NCI-H82 treated with DMSO at 0.1 percent for 48 hours (cell line): ENCODE measurements around the gene TLE7.

ENCODE experiments used
- DNase-seq: peaks from one replicate; lab custom pipeline; 2025; ENCODE audit not compliant: unreplicated experiment; lab: John Stamatoyannopoulos, UW

Gene TLE7

DNA sequence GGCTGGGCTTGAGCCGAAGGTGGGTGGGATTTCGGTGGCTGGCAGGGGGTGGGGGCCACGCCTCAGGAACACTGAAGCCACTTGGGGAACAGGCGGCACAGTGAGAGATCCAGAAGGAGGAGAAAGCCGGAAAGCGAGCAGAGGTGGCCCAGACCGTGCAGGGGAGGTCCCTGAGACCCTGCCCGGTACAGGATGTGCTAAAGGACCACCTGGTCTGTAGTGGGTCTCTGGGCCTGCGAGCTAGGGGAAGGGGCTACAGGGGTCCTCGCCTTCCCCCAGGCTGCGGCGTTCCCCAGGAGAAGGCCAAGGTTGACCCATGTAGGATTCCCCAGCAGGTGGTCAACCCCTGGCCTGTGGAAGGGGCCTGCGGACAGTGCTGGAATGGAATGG lies at the start of gene TLE7:
Gene TLE7, minus strand, starts transcription at position 4 of the 390 bp plus-strand sequence. CDS start 8,730 bp downstream, outside the sequence.
- DNase-seq: no peak

DNA sequence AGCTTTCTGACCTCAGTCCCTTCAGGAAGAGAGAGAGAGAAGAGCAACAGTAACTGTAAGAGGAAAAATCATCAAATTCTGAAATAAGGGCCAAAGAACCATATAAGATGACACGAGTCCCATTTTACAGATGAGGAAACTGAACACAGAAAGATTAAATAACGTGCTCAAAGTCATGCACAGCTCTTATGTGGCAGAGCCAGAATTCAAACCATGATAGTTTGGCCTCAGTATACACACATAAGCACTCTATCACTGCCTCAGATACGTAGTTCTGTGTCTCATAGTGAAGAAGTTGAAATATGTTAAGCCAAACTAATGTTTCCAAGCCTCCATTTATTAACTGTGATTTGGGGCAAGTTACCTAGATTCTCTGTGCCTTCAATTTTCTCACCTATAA lies 49.2 kb upstream of the TLE7 start:
- no peak for DNase-seq

DNA sequence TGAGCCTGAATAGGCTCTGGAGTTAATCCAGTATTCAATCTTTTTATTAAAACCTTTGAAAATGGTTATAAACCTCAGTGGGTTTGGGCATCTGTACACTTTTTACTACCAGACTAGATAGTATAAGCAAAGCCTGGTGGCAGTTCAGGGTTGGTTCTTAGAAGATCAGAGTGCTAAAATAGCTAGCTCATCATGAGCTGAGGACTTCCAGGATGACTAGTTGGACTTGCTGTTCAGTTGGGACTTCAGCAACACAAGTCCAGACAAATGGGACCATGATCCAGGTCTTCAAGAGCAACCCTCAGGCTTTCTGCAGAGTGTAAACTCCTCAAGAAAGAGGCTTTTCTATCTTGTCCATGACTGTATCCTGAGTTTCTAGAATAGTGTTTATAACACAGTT lies 48.5 kb upstream of the TLE7 start:
- no peak for DNase-seq

DNA sequence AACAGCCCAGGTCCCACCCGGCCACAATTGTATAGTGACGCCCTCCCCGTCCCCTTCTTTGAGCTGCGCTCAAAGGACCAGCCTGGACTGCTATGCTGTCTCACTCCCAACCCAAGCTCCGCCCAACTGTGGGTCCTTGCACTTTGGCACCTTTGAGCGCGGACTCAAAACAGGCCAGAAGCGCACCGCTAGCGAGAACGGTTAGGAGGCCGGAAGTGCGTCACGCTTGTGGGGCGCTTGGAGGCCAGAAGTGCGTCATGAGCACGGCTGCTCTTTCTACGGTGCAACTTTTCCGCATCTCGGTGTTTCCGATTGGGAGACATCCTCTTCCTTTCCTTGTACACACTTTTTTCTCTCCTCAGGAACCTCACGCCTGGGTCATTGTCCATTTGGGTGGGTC lies 47.3 kb upstream of the TLE7 start, which contains the start of gene ZNF19:
Gene ZNF19, minus strand, starts transcription at position 203 of the 400 bp plus-strand sequence. CDS start 7,210 bp downstream, outside the sequence.
- no peak for DNase-seq

DNA sequence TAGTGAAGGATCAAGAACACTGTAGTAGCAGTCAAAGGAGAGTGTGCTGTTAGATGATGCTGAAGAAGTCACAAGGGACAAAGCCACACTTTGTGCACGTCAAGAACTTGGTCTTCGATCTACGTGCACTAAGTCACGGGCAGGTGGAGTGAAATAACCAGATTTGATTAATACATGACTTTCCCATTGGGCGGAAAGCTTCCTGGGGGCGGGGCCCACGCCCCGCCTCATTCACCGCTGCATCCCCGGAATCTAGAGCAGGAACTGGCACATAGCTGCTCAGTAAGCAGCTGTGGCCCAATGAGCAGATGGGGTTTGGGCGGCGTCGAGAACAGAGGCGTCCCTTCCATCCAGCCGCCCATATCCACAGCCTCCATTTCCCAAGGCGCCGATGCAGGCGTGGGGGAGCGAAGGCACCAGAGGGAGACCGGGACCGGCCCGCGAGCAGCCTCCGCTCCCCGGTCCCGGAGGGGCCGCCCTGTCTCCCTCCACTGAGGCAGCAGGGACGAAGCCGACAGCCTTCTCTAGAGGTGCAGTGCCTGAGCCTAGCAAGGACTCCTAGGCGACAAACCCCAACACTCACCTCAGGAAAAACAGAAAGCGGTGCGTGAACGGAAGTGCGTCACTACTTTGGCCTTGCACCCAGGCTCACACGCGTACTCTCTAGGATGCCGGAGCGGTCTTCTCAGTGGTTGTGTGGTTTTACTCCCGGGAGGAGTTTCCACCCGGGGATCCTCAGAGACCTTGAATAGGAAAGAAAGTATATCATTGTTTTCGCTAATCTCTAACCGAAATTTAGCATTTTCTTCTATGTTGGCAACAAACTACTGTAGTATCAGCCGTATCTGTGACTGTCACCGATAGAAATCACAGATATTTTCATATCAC lies 42.4 kb upstream of the TLE7 start:
- peak; percentile 74 for DNase-seq

DNA sequence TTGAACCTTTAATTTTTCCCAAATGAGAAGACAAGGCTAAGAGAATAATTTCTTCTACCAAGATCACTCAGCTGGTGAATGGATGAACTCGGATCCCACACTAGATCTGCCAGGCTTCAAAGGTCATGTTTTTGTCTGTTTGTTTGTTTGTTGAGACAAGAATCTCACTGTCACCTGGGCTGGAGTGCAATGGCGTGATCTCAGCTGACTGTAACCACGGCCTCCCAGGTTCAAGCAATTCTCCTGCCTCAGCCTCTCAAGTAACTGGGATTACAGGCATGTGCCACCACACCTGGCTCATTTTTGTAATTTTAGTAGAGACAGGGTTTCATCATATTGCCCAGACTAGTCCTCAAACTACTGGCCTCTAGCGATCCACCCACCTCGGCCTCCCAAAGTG lies 40.7 kb upstream of the TLE7 start:
- DNase-seq: no peak

DNA sequence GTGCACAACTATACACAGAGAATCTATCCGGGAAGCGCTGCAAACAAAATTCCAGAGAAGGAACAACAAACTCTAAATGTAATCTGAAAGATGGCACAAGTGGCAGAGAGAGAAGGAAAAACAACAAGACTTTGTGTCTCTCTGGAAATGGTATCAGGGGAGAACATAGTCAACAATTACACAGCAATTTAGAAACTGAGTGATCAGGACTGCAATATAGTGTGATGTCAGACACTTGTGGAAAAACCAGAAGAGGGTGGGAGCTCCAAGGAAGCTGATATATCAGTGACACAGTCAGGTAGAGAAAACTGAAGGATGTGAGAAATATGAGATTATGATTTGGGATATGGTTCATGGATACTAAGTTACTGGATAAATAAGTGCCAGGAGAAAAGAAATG lies 39.1 kb upstream of the TLE7 start:
- DNase-seq: no peak

DNA sequence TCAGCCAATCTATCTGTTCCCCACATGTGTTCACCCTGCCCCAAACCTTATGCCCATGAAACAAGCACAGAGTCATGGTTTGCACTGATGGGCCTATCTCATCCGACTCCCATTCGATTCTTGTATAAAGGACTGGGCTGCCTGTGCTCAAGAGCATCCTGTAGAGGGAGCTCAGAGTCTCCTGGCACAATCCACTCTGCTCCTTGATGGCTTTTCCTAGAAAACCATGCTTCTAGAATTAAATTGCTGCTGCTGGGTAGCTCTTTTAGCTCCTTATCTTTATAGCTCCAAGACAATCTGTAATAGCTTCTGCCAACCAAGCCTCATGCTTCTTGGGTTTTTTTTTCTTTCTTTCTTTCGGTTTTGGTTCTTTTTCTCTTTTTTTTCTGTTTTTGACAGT lies 37.6 kb upstream of the TLE7 start:
- peak; percentile 6 for DNase-seq

DNA sequence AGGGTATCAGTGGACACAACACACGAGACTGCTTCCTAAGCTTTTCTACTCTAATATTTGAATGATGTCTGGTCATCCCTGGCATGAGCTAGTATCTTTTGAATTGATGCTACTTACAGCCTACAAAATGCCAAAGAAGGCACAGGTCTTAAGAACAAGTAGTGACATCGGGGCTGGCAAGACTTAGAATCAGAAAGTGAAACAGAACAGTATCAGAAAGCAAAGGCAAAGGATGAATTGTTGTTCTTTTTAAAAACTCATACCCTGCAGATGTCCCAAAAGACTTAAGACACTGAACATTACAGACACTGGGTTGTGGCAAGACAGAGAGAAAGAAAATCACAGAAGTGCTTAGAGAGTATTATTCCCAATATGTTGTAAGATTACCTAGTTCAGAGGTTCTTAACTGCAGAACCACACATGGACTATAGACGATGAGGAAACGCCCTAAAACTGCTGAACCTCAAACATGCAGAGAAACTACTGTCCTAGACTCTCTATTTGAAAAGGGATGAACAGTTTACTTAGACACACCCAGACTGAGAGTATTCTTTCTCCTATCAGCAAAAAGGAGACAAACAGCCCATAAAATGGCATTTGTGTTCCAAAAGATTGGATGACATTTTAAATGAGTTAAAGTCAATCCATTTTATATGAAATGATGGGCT lies 34.7 kb upstream of the TLE7 start:
- DNase-seq: no peak

DNA sequence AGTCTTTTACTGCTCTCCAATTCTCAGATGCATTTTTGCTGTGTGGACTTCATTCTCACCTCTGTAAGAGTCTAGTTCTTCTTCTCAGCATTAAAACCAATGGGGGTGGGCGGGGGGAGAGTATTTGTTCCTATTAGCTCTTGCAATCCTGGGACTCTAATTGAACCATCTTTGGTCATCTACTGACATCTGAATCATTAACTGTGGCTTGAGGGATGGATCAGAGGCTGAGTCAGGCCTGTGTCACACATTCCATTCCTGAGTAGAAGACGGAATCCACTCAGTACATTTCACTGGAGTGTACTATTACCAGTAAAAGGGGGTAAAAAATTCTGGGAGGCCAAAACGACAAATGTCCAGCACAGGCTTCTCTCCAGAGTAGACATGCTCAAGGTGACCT lies 33.0 kb upstream of the TLE7 start:
- no peak for DNase-seq

DNA sequence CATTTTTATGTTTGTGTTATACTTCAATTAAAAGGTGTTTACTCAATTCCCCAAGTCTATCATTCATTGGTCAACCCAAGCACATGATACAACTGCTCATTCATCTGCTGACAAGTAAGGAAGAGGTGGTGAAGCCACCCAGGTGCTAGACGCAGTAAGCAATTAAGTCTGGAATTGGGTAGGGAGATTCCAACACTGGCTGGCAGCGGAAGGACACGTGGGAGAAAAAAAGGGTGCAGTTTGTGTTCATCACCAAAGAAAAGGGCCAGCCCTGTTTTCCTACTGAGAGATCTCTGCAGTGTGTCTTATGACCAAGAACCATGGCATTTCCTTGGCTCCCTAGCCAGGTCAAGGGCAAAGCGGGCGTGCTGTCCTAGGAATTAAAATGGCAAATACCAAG lies 32.0 kb upstream of the TLE7 start:
- no peak for DNase-seq

DNA sequence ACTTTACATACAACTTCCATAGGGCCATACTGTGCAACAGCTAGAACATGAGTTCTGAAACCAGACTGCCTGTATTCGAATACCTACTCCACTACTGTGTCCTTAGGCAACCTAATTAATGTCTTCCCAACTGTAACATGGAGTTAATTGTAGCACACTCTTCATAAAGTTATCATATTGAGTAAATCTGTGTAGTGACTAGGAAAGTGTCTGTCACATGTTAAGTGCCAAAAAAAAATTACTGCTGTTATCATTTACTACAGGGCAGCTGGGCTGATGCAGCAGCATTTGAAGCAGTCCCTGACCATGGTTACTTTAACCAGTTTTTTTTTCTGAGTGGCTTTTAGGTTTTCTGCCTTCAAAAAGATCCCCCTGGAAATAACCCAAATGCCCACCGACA lies 31.1 kb upstream of the TLE7 start:
- no peak for DNase-seq

DNA sequence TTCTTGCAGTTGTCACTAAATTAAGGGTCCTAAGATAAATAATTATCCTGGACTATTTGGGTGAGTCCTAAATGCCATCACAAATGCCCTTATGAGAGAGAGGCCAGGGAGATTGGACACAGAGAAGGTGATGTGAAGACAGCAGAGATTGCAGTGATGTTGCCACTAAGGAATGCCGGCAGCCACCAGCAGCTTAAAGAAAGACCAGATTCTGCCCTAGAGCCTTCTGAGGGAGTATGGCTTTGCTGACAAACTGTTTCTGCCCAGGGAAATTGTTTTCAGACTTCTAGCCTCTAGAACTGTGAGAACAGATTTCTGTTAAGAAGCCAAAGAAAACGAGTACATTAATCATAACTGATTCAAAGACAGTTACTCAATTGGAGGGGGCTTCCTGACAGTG lies 30.2 kb upstream of the TLE7 start:
- DNase-seq: no peak

DNA sequence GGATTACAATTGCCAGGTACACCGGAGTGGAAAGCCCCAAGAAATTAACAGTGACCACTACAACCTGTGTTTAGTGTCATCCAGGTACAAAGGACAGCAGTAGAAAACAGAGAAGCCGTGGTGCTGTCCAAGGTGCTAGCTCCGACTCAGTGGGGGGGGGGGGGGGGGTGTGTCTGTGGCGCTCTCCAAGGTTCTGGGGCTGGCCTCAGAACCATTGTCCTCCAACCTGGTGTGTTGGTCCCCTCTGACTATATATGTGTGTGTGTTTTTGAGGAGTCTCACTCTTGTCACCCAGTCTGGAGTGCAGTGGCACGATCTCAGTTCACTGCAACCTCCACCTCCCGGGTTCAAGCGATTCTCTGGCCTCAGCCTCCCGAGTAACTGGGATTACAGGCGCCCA lies 26.0 kb upstream of the TLE7 start:
- DNase-seq: no peak

DNA sequence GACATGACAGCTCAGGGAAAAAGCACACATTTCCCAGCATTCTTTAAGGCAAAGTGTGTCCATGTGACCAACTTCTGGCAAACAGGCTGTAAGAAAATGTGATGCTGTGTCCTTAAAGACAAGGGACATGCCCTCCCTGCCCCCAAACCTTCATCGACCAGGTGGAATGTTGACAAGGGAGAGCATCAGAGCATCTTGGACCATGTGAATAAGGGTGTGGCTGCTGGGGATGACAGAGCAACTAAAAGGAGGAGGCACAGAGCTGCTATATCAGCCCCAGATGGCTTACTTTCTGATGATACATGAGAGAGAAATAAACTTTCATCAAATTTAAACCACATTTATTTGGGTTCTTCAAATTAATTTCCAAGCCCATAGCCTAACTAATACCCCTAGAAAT lies 22.4 kb upstream of the TLE7 start:
- no peak for DNase-seq

DNA sequence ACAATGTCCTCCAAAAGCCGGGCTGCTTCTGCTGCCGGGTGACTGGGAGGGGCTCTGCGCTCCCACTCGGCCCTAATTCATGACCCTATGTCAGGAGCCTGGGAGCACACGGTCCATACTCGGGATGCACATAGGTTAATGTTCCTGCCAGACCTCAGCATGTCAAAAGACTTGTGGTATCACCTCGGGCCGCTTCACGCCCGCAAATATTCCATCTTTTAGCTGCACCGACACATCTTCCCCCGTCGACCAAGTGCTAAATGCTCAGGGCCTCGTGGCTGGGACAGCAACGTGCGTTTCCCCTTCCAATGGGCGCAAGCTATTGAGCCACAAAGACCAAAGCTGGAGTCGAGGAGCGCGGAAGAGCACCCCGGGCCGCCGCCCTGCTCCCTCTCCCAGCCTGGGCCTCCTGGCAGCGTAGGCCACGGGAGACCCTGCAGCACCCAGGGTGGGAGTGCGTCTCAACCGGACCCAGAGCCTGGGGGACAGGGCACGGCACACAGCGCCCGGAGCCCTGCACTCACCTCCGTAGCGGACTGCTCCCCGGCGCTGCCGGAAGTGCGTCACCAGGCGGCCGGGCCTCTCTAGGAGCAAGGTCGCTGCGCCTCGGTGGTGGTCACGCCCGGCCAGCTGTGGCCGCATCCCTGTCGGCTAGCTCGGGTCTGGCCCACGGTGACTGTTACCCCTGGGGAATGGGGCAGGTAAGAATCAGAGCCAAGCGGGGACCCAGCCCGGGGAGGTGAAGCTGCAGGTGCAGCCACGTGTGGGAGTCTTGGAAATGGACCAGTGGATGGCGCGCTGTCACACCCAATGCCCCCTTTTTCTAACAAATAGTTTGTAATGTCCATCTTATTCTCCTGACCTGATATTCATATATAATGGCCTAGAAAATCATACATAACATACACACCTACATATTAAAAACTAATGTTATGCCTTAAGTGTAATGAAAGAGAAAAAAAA lies 20.1 kb upstream of the TLE7 start, which contains the start of gene ZNF23:
Gene ZNF23, minus strand, starts transcription at position 562 of the 963 bp plus-strand sequence. CDS start 5,451 bp downstream, outside the sequence.
- DNase-seq: peak; percentile 3

DNA sequence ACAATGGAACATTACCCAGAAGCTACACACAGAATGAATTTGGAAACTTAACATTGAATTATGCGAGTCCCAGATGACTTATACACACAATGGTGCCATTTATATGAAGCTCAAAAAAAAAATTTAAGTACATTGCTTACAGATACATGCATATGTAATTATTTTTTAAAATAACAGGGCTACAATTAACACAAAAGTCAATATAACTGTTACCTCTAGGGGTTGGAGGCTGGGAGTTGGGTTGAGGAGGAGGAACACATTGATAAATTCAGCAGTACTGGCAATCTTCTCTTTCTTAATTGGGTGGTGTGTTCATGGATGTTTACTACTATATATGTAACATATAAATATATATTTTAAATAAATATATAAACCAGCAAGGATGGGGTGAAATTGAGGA lies 19.1 kb upstream of the TLE7 start:
- DNase-seq: no peak

DNA sequence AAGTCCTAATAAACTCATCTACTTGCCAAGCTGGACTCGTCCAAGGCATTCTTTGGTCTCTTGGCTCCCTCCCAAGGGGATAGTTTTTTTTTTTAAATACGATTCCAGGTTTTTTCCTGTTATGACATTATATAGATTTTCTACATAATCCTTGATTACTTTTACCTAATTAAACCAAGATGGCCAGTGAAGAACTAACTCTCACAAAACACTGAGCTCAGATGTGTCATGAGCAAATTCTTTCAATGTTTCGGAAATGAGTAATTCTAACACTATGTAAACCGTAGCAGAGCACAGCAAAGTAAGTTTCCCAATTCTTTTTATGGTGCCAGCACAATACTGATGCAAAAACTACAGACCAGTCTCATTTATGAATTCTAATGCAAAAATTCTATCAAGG lies 18.4 kb upstream of the TLE7 start:
- no peak for DNase-seq

DNA sequence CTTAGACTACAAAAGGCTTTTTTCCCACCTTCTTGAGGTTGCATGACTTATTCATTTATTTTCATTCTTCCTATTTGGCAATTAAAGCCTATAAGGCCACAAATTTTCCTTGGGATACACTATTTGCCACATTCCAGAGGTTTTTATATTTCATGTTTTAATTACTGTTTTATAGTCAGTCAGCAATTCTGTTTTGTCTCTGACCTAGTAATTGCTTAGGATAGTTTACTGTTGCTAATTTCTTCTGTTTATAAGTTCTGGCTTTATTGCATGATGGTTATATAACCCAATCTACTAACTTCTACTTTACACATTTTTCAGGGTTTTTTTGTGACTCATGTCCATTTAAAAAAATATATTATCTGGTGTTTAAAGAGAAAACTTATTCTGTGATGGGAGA lies 17.7 kb upstream of the TLE7 start:
- DNase-seq: no peak

DNA sequence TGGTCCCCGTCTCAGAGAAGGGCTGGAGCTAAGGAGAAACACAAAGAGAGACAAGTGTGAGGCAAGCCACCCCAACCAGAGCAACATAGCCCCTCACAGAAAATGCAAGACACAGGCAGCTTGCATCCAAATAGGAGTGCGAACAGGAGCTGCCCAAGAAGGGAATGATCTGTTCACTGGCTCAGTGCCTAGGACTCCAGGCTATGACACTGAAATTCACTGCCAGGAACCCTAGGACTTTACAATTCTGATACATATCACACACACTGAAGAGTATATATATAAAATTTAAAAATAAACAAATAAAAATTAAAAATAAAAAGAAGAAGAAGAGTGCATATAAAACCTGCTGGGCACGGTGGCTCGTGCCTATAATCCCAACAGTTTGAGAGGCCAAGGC lies 14.9 kb upstream of the TLE7 start:
- no peak for DNase-seq

DNA sequence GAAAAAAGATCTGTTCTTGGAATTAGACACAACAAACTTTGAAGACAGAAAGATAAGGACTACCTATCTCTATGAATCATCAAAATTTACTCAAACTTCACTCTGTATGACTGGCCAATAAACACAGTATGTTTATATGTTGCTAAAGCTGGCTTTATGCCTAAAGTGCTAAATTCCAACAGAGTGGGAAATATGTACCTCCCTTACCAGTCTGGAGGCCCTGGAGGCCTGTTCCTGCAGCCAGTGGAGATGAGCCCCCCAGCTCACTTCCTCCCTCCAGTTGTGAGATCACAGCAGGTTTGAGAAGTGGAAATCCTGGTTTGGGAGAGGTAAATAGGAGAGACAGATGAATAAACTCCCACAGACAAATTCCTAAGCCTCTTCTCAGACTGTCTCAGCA lies 11.2 kb upstream of the TLE7 start:
- no peak for DNase-seq
